GM18520 (cell line): Measurements from ENCODE around the gene UBTD1.
"Not testable (repeated sequence)": the region's sequence is repeated elsewhere in the genome, so short reads cannot be mapped to it uniquely, and the experiment has no call there.

Source experiments
- ATAC-seq: cut with Tn5 transposase; IDR thresholded peaks from one replicate; pipeline ENCODE4 v1.9.1; 2021; ENCODE audit not compliant: unreplicated experiment

UBTD1 gene

DNA sequence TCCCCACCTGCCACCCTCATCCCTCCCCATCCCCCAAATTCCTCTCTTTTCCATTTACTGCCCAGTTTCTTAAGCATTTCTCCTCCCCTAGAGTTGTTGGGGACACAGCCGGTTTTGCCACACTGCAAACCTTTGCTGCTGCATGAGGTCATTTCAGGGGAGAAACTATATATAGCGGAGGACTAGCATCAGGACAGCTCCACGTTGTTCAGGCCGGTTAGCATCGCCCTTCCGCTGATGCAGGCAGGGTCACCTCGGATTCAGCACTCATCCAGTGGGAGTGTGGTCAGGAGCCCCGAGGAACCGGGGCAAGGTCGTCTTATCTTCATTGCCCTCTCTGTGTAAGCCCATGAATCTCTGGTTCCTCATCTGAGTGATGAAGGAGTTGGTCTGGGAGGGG lies 15.6 kb downstream of the UBTD1 start:
- ATAC-seq, result no peak

DNA sequence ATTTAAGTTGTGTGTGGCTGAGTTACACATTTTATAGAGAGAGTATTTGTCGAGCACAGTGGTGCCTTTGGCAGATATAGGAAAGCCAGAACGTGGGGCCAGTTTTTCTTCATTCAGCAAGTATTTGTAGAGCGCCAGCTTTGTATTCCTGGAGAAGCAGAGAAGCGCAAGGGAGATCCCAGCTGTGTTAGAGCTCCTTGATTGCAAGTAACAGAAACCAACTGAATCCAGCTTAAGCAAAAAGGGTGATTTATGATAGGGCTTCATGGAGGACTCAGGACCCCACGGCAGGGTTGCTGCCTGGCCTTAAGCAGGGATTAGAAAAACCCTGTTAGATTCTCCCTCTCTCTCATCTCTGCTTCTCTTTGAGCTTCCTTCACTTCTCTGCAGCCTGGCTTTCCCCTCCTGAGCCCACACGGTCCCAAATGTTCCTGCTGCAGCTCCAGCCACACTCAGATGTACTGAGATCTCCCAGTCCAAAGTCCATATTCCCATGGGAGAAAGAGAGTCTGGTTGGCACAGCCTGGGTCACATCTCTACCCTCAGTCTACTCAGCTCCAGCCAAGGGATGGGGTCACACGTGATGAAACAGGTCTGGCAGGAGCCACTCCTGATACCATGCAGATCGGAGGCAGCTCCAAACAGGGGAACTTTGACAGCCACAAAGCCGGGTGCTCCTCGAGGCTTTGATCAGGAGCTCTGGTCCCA lies 16.7 kb downstream of the UBTD1 start:
- ATAC-seq, result no peak

DNA sequence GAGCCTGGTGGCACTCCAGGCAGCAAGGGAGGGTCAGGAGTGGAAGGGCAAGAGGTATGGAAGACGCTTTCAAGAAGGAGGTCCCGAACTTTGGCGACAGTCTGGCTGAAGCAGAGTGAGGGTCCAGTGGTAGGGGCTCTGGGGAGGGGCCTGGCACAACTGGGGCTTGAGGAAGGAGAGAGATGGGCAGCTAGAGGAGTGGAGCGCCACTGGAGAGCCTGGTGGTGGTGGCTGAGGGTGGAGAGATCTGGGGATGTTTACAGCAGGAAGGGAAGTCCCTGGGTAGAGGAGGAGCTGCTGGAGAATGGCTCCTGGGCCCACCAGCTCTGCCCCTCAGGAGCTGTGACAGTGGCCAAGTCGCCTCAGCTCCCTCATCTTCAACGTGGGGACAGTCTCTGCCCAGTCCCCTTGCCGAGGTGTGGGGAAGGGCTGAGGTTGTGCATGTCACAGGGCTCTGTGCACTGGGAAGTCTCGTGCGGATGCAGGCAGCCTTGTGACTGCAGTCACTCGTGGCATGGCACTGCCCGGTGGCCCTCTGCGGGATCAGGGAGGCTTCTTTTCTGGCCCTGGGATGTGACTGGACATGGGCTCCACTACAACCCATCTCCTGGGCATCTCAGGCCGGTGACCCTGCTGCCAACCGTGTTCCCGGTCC lies 18.5 kb downstream of the UBTD1 start:
- no peak for ATAC-seq

DNA sequence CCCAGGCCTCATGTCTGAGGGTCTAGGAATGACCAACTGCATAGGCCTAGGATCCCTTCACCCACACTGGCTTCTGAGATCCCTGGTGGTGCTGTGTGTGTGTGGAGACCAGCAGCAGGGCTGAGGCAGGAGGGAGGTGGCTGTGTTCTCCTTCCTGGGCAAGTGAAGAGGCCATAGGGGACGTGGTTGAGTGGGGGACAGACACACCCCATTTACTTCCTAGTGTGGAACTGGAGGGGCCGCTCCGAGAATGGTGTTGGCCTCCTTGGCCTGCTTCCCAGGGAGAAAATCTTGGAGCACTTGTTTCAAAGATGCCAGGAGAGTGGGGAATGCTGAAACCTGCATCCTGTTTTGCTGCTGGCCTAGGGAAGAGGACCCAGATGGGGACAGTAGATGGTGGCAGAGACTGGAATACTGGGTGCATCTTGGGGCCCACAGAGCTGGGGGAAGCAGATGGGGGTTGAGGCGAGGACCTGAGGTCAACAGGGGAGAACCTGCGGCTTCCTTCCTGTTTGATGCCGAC lies 19.1 kb downstream of the UBTD1 start:
- no peak for ATAC-seq

DNA sequence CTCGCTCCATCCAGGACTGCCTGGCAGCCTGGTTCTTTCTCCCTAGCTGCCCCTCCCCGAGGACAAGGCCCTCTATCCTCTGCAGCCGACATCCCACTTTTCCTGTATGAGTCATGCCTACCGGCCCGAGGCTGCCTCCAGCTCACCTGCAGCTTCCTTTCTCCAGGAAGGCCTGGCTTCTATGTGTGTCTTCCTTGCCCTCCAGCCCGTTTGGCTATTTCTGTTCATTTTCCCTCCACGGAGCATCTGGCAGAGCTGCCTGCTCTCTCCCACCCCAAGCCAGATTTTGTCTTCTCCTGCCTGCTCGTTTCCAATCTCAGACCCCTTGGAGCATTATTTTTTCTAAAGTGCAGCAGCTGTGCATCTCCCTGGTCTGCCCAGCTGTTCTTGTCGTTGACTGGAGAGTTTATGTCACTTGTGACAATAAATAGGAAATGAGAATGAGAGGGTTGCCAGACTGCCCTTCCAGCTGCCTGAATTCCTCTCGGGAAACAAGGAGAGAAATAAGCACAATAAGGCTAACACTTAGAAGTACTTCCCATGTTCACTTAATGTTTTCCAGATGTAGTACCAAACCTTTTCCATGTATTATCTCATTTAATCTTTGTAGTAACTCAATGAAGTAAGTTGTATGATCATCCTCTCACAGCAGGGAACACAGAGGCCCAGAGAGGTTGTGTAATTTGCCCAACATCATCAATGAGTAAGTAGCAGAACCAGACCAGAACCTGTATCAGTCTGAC lies 19.7 kb downstream of the UBTD1 start:
- ATAC-seq, result no peak

DNA sequence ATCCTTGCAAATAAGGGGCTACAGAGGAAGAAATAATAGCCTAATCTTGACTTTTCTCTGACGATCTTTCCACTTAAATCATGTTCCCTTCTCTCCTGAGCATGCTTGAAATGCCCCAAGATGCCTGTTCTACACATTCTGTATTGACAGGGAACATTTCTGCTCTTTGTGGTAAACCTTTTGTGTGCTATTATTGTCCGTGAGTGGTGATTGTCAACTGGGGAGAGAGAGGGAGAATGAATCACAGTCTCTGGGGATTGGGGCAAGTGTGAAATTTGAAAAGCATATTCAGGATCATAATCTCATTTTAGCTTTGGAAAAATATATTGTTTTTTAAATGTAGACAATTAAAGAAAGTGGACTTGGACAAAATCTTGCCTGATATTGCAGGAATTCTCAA lies 20.6 kb downstream of the UBTD1 start:
- ATAC-seq, result no peak

DNA sequence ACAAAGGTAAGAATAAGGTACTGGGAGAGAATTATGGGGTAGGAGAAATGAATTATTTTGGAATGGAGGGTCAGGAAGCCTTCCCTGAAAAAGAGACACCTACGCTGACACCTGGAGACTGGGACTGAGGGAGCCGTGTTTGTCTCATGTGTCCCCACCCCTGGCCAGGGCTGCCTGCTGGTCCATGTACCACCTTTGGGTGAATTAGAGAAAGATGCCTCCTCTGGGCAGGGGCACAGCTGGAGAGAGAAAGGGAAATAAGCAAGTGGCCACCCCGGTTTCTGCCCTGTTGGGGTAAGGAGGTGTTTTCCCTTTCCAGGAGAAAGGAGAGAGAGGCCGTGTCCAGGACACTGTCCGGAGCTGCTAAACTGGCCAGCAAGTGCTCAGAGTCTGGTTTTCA lies 21.8 kb downstream of the UBTD1 start:
- no peak for ATAC-seq

DNA sequence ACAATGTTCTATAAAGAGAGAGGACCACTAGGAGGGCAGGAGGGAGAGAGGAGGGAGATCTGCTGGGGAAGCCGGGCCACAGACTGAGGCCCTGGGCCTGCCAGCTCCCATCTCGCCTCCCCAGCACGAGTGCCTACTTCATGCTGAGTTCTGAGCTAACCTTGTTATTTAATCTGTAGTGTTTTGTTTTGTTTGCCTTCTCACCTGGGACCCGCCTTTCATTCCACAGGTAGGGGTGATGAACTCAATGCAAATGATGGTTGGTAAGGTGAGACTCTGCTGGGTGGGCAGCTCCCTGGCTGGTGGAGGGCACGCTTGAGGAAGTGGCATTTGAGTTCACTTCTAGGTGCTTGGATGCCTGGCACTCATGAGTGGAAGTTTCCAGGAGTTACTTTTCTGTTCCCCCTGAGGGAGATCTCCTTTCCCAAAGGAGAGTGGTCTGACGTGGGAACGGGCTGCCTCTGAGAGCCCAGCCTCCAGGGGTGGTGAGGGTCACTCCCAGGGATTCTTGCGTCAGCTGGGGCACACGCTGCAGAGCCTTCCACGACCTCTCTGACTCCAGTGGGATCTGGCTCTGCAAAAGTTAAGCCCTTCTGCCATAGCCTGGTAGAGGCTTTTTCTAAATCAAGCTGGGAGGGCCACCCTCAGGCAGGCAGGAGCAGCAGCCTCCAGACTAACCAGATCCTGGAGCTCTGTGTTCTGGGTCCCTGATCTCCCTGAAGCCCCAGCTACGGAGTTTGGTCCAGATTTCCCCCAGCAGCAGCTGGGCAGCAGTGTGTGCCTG lies 22.4 kb downstream of the UBTD1 start:
- ATAC-seq, result no peak

DNA sequence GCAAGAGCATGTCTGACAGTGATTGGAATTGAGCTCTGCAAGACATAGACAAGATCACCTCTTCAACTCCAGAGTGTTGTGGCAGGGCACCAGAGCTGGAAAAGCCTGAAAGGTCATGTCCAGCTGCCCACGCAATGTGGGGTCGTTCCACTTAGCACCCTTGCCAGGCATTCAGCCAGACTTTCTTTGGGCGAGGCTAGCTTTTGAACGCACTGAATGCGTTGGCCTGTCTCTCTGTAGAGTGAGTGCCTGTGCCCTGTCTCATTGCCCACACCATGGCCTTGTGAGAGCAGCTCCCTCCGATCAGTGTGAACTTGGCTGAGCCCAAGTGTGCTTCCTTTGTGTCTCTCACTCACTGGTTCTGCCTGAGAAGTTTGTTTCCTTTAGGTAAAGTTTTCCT lies 23.3 kb downstream of the UBTD1 start:
- no peak for ATAC-seq

DNA sequence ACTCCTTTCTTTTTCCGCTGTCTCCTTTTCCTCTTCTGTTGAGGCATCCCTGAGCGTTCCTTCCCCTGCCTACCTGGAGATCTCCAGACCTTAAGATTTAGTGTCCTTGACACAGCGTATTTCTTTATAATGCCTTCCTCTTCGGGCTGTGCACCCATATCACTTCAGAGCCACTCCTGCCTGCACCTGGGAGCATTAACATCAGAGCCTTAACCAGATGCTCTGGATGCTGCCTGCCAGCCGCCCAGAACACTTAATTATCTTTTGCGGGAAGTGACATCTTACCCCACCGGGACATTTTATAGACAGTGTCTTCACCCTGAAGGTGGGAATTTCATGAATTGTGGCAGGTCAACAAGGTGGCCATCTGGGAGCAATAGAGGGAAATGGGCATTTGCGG lies 24.2 kb downstream of the UBTD1 start:
- no peak for ATAC-seq

DNA sequence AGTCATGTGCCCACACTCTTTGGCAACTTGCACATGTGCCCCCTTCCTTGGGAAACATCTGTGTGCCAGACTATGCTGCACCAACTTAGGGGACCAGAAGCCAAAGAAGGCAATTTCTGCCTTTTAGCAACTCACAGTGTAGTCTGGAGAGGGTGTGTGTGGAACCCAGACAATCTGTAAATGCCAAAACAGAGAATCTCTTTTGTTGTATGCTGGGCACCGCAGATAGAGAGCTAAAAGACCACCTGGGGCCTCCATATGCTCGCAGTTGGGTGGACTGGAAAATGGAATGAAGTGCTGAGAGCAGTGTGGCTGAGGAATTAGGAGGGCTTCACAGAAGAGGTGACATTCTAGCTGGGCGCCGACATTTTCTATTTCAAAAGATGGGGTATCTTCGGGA lies 26.4 kb downstream of the UBTD1 start:
- no peak for ATAC-seq

DNA sequence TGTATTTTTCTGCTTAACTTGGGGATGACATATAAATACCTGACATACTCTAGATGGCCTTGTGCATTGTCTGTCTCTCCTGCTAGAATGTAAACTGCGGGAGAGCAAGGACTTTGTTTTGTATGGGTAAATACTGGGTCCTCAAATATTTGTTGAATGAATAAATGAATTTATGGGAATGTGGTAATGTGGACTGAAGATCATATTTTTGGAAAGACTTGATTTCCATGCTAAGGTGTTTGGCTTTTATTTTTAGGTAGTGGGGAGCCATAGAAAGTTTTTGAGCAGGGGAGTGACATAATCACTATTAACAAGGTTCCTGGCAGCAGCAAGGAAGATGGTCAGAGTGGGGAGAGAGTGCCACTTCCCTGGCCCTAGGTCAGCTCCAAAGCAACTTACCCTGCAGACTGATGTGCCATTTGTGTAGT lies 27.0 kb downstream of the UBTD1 start:
- ATAC-seq, result no peak

DNA sequence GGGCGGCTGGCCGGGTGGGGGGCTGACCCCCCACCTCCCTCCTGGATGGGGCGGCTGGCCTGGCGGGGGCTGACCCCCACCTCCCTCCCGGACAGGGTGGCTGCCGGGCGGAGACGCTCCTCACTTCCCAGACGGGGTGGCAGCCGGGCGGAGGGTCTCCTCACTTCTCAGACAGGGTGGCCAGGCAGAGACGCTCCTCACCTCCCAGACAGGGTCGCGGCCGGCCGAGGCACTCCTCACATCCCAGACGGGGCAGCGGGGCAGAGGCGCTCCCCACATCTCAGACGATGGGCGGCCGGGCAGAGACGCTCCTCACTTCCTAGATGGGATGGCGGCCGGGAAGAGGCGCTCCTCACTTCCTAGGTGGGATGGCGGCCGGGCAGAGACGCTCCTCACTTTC lies 30.2 kb downstream of the UBTD1 start:
- ATAC-seq, result not testable (repeated sequence)

DNA sequence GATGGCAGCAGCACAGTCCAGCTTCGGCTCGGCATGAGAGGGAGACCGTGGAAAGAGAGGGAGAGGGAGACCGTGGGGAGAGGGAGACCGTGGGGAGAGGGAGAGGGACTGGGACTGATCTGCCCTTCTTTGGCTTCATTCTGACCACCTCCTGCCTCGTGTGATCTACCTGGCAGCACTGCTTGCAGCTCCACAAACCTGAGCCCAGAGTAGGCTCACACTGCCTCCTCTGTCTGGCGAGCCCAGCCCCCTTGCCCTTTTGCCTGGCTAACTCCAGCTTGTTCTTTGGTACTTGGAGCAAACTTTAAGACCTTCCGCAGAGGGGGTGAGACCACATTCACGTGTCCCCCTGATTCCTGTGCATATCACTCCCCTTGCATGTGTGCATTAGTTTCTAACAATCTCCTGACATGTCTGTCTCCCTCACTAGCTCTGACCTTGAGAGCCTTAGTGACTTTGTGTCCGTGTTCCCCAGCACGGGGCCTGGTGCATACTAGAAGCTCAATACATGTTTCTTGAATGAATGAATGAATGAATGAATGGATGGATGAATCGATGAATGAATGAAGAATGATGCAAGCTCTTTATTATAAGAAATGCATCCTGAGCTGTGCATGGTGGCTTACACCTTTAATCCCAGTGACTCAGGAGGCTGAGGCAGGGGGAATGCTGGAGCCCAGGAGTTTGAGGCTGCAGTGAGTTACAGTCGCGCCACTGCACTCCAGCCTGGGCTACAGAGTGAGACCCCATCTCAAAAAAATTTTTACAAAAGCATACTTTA lies 31.2 kb downstream of the UBTD1 start:
- no peak for ATAC-seq

DNA sequence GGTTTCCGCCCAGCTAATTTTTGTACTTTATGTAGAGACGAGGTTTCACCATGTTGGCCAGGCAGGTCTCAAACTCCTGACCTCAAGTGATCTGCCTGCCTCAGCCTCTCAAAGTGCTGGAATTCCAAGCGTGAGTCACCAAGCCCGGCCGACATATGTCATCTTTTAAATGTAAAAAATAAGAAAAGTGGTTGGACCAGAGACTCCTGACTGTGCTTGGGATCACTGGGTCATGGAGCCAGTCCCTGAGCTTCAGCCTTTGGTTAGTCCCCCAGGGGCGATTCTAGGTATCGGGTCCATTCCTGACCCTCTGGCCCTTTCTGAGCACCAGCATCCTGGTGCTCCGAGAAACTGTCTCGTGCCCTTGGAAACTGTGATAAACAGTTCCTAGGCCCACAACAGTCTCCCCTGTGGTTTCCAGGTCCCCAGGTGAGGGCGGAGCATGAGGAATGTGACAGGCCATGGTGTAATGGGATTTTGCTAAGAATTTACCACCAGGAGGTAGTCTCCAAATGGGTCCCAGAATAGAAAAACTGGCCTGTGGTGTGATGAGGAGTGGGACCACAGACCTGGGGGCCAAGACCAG lies 32.8 kb downstream of the UBTD1 start:
- ATAC-seq, result no peak

DNA sequence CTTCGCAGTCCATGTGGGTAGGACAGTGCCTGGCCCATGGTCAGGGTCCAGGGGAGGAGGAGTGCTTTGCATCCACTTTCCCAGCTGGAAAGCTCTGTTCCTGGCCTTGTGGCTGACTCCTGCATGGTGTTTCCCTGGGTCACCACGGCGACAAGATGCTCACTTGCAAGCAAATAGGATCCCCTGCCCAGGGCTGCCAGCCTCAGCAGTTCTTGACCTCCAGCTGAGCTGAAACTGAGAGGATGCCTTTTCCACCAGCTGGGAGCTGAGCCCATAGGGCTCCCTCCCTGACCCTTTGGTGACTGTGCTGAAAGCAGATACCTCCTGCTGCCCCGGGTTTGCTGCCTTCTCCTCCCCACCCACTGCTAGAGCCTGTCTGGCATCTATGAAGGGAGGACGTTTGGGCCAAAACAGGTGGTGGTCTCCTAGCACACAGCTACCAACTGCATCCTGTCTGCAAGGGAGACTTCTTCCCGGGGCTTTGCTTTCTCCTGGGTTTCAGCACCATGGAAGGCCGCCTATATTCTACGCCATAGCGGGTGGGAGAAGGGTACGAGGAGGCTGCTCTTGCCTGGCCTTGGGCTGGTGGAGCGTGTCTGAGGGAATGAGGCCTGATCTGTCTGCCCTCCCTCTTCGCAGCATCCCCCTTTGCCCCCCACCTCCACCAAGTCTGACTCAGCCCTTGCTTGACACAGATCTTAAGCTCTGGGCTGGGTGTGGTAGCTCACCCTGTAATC lies 34.4 kb downstream of the UBTD1 start:
- no peak for ATAC-seq

DNA sequence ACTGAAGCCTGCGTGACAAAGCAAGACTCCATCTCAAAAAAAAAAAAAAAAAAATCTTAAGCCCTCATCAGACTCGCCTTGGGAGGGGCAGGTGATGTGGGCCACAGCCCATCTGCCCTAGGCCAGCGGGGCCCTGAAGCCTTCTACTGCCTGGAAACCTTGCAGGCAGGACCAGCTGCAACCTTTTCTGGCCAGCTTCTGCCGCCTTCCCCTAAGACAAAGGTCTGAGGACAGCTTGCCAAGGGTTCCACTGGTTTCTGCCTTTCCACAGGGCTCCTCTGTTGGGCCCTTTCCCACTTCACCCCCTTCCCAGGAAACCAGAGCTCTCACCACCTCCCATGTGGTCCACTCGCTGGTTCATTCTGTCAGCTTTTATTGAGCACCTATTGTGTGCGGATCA lies 35.2 kb downstream of the UBTD1 start:
- no peak for ATAC-seq

DNA sequence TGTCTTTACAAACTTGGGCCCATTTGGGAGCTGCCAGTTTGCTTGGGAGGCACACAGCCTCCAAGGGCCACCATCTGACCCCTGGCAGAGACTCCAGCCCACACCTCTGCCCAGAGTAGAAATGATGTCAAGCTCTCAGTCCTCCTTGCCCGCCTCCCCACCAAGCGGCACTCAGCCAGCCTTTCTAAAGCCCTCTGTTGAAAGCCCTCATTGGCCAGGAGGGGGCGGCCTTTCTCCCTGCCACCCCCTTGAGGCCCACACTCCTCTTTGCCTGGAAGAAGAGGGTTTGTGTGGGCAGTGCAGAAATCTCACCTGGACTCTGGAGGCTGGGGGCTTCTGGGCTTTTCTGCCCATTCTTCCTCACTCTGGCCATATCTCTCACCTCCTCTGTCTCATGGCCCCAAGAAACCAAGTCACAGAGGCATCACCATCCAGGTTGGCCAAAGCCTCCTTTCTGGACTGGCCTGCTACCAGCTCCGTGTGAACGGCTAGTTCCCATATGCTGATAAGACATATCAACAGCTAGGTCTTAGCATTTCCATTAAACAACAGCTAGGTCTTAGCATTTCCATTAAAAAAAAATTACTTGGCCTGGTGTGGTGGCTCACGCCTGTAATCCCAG lies 36.1 kb downstream of the UBTD1 start:
- ATAC-seq, result no peak
